NCI-H187 (cell line): Measurements from ENCODE around the gene ELAPOR1.

Experiments used
- DNase-seq, 2 experiments: peaks; one replicate each; lab custom pipeline; 2025; lab: John Stamatoyannopoulos, UW

The ELAPOR1 gene

GRCh38 chr1:109096120-109096519 lies 17.8 kb upstream of the ELAPOR1 start:
- DNase-seq: no peak

- peak; percentile 84 to 92 for DNase-seq
These were observed 13.8 kb upstream of the ELAPOR1 start for GRCh38 chr1:109099938-109100773.

GRCh38 chr1:109104364-109105151 lies 9.4 kb upstream of the ELAPOR1 start:
- DNase-seq: no peak

- DNase-seq: no peak
These were observed 8.0 kb upstream of the ELAPOR1 start for GRCh38 chr1:109105881-109106280.

GRCh38 chr1:109107785-109108184 lies 6.1 kb upstream of the ELAPOR1 start:
- no peak for DNase-seq

- DNase-seq: no peak
These were observed 4.0 kb upstream of the ELAPOR1 start for GRCh38 chr1:109109906-109110305.

GRCh38 chr1:109111386-109112055 lies 2.4 kb upstream of the ELAPOR1 start:
- no peak for DNase-seq

GRCh38 chr1:109112056-109112651 lies 1.8 kb upstream of the ELAPOR1 start:
- DNase-seq: no peak

GRCh38 chr1:109112652-109113285 lies 1.1 kb upstream of the ELAPOR1 start:
- DNase-seq: peak; percentile 85 to 90

- no peak for DNase-seq
These were observed 393 bp downstream of the ELAPOR1 start for GRCh38 chr1:109114342-109114674.

- DNase-seq: no peak
These were observed 1.8 kb downstream of the ELAPOR1 start for GRCh38 chr1:109115685-109116084.

- DNase-seq: no peak
These were observed 2.4 kb downstream of the ELAPOR1 start for GRCh38 chr1:109116286-109116685.

GRCh38 chr1:109118089-109118488 lies 4.2 kb downstream of the ELAPOR1 start:
- DNase-seq: no peak

- no peak for DNase-seq
These were observed 6.4 kb downstream of the ELAPOR1 start for GRCh38 chr1:109120356-109120755.

GRCh38 chr1:109131059-109131458 lies 17.1 kb downstream of the ELAPOR1 start:
- no peak for DNase-seq

GRCh38 chr1:109131800-109132199 lies 17.9 kb downstream of the ELAPOR1 start:
- no peak for DNase-seq

GRCh38 chr1:109133002-109133706 lies 19.2 kb downstream of the ELAPOR1 start:
- no peak for DNase-seq

- no peak for DNase-seq
These were observed 19.9 kb downstream of the ELAPOR1 start for GRCh38 chr1:109133815-109134214.

GRCh38 chr1:109134423-109134822 lies 20.5 kb downstream of the ELAPOR1 start:
- no peak for DNase-seq

- no peak for DNase-seq
These were observed 22.0 kb downstream of the ELAPOR1 start for GRCh38 chr1:109135940-109136339.

GRCh38 chr1:109136766-109137165 lies 22.9 kb downstream of the ELAPOR1 start:
- no peak for DNase-seq
